AML-193 (cell line): ENCODE results near the gene ETF1.
"Not testable (repeated sequence)": the region's sequence is repeated elsewhere in the genome, so short reads cannot be mapped to it uniquely, and the experiment has no call there.

Experiments
- DNase-seq, 2 experiments: peaks; one replicate each; lab custom pipeline; 2025; lab: John Stamatoyannopoulos, UW

The ETF1 gene

GRCh38 chr5:138490648-138491283, 52.3 kb downstream of the ETF1 start:
- DNase-seq = no peak

- DNase-seq = no peak
These were observed 53.4 kb downstream of the ETF1 start for GRCh38 chr5:138489683-138490061.

- DNase-seq = no peak
These were observed 54.5 kb downstream of the ETF1 start for GRCh38 chr5:138488481-138488945.

GRCh38 chr5:138482638-138483037, 60.4 kb downstream of the ETF1 start:
- no peak for DNase-seq

GRCh38 chr5:138476918-138477317, 66.1 kb downstream of the ETF1 start:
- DNase-seq = no peak

GRCh38 chr5:138473151-138473550, 69.9 kb downstream of the ETF1 start:
- not testable (repeated sequence) for DNase-seq

- DNase-seq = no peak
These were observed 70.7 kb downstream of the ETF1 start for GRCh38 chr5:138472353-138472752.

- no peak for DNase-seq
These were observed 72.0 kb downstream of the ETF1 start for GRCh38 chr5:138471052-138471361.

- no peak for DNase-seq
These were observed 72.5 kb downstream of the ETF1 start for GRCh38 chr5:138470322-138471051.

GRCh38 chr5:138469540-138470321, 73.3 kb downstream of the ETF1 start:
- no peak for DNase-seq

- no peak for DNase-seq
These were observed 74.0 kb downstream of the ETF1 start for GRCh38 chr5:138468966-138469539.

- DNase-seq = peak; percentile 38 to 59
These were observed 74.7 kb downstream of the ETF1 start for GRCh38 chr5:138468133-138468965.

GRCh38 chr5:138467711-138468132, 75.3 kb downstream of the ETF1 start:
- no peak for DNase-seq

GRCh38 chr5:138466900-138467710, 75.9 kb downstream of the ETF1 start:
- no peak for DNase-seq

- no peak for DNase-seq
These were observed 76.7 kb downstream of the ETF1 start for GRCh38 chr5:138466125-138466899.

- peak; percentile 82 to 86 for DNase-seq
These were observed 77.5 kb downstream of the ETF1 start, which contains the start of gene EGR1 for GRCh38 chr5:138465261-138466124. EGR1 (plus strand) TSS chr5:138465479; CDS start chr5:138465762, 283 bp downstream.

GRCh38 chr5:138464388-138465260, 78.4 kb downstream of the ETF1 start:
- peak; percentile 92 to 98 for DNase-seq

- peak; percentile 80 to 84 for DNase-seq
These were observed 79.0 kb downstream of the ETF1 start for GRCh38 chr5:138464008-138464387.
